ENCODE results near the gene COPG2. TPM values are rescaled to one million over a fixed set of nuclear protein-coding genes. Genes with fewer than 3 reads are reported as not detected.

The COPG2 gene
- total and polyA plus RNA-seq, 2 experiments from 2014 or later = 7.0 to 35.1 TPM

DNA sequence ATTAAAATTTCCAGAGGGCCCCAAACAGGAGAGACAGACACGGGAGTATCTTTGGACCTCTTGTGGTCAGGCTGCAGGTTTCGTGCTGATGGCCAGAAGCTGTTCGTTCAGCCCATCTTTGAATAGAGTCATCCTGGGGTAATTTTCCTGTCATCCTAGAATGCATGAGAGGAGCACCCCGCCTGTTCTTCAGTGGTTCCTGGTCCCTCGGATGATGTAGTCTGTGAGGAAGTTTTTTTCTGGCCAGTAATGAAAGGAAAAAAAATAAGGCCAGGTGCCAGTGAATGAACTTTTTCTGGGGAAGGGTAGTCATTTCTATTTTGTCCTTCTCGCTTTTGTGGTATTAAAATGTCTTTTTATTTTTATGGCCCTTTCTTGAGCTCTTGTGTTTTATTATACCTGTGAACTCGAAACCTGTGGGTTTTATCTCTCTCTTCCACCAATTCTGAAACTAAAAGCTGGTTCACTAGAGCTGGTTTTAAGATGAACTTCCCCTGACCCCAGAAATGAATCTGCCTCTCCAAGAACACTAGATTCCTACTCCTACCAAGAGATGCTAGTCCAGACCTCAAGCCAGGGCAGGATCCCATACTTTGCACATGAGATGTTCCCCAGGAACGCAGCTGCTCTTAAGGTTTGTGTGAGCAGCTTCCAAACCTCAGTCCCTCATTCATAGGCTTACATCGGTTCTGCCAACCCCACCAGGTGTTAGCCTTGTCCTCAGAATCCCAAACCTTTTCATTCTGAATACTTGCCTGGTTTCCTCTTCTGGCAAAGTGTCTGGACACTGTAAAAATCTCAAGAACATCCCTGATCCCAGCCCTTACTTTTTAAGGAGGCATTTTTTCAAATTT, 192.0 kb downstream of the COPG2 start:
- Histone ChIP-seq H3K27ac (no peak overlapping the region), H3K4me1 (ENCODE audit: low read depth) (no peaks in the 10 kb centered on the region), H3K27me3 (no peaks in the 10 kb centered on the region), H3K4me3 (no peak overlapping the region), H3K9me3 (ENCODE audit: low read depth) (no peaks in the 10 kb centered on the region), H3K36me3 (no peaks in the 10 kb centered on the region)
- no peak for DNase-seq (ENCODE audit: low read depth in 1 of 2, low spot score in 1 of 2)
- TF ChIP-seq, protein P1, sequence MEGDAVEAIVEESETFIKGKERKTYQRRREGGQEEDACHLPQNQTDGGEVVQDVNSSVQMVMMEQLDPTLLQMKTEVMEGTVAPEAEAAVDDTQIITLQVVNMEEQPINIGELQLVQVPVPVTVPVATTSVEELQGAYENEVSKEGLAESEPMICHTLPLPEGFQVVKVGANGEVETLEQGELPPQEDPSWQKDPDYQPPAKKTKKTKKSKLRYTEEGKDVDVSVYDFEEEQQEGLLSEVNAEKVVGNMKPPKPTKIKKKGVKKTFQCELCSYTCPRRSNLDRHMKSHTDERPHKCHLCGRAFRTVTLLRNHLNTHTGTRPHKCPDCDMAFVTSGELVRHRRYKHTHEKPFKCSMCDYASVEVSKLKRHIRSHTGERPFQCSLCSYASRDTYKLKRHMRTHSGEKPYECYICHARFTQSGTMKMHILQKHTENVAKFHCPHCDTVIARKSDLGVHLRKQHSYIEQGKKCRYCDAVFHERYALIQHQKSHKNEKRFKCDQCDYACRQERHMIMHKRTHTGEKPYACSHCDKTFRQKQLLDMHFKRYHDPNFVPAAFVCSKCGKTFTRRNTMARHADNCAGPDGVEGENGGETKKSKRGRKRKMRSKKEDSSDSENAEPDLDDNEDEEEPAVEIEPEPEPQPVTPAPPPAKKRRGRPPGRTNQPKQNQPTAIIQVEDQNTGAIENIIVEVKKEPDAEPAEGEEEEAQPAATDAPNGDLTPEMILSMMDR (IDR thresholded peaks at IDR 0.05; ENCODE audit: low read depth, low read length) = no peak

DNA sequence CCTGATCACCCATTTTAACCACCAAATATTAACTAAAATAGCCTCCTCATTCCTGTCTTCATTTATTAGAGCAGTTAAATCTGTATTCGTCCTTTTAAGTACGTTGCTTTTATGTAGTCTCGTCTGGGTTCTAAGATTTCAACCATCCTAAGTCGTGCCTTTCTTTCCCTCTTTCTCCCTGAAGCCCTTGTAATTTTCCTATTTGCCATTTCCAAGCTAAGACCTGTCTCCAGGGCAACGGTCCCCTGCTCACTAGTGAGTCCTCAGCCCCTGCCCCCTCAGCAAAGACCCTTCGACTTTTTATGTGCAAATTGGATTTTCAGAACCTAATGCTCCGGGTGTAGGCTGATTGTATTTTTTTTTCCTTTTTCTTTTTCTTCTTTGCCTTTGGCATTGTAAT, 192.8 kb downstream of the COPG2 start:
- TF ChIP-seq, protein P1 (IDR thresholded peaks at IDR 0.05; ENCODE audit: low read depth, low read length) = no peak
- H3K27ac ChIP-seq = no peak overlapping the region
- no peaks in the 10 kb centered on the region for H3K9me3 ChIP-seq (ENCODE audit: low read depth)
- no peaks in the 10 kb centered on the region for H3K27me3 ChIP-seq
- H3K4me3 ChIP-seq = no peak overlapping the region
- no peaks in the 10 kb centered on the region for H3K36me3 ChIP-seq
- DNase-seq (ENCODE audit: low read depth in 1 of 2, low spot score in 1 of 2) = no peak
- no peaks in the 10 kb centered on the region for H3K4me1 ChIP-seq (ENCODE audit: low read depth)

DNA sequence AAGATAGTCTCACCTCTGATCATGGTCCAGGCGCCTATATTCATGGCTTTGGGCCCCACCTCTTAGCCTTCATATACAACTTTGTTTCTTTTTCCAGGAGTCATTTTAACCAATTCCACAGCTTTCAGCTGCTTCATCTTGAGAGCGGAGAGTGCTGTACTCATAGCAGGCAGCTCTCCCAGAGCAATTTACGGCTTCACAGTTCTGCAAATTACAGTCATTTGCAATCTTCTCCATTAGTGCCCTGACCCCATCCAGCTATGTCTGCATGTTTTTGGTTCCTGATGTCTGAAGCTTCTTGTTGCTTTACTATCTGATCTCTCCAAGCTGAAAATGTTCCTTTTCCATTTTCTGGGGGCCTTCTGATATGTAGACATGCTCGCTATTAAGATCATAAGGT, 194.7 kb downstream of the COPG2 start:
- Histone ChIP-seq H3K27ac (no peak overlapping the region), H3K27me3 (no peaks in the 10 kb centered on the region)
- TF ChIP-seq, protein P1 (IDR thresholded peaks at IDR 0.05; ENCODE audit: low read depth, low read length) = no peak

DNA sequence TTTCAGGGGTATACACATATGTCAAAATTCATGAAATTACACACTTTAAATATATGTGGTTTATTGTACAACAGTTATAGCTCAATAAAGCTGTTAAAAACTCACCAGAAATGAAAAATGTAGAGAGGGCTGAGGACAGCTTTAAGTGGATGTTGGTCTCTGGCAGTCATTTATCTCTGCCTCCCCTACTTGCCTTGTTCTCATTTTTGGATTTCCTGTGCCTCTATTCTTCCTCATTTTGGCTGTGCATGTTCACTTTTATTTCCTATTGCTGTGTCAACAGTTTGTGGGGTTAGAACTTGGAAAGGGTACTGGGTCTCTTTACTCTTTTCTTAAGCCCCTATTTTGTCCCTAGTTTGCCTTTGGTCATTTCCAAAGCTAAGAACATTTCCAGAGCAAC, 195.3 kb downstream of the COPG2 start:
- no peak for DNase-seq (ENCODE audit: low read depth in 1 of 2, low spot score in 1 of 2)
- Histone ChIP-seq H3K27me3 (no peaks in the 10 kb centered on the region), H3K9me3 (ENCODE audit: low read depth) (no peaks in the 10 kb centered on the region), H3K4me1 (ENCODE audit: low read depth) (no peaks in the 10 kb centered on the region), H3K4me3 (no peak overlapping the region), H3K27ac (no peak overlapping the region), H3K36me3 (no peaks in the 10 kb centered on the region)
- TF ChIP-seq, protein P1 (IDR thresholded peaks at IDR 0.05; ENCODE audit: low read depth, low read length) = no peak

More for the DNA sequence above, 194.7 kb downstream of the COPG2 start:
- Histone ChIP-seq H3K4me1 (ENCODE audit: low read depth) (no peaks in the 10 kb centered on the region), H3K9me3 (ENCODE audit: low read depth) (no peaks in the 10 kb centered on the region), H3K36me3 (no peaks in the 10 kb centered on the region), H3K4me3 (no peak overlapping the region)
- no peak for DNase-seq (ENCODE audit: low read depth in 1 of 2, low spot score in 1 of 2)

DNA sequence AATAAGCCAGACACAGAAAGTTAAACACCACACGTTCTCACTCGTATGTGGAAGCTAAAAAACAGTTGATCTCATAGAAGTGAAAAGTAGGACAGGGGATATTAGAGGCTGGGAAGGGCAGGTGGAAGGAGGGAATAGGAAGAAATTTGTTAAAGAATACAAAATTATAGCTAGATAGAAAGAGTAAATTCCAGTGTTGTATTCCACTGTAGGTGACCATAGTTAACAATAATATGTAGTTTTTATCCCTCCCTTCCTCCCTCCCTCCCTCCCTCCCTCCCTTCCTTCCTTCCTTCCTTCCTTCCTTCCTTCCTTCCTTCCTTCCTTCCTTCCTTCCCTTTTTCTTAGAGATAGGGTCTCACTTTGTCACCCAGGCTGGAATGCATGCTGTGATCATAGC, 196.6 kb downstream of the COPG2 start:
- no peak overlapping the region for H3K4me3 ChIP-seq
- no peak for DNase-seq (ENCODE audit: low read depth in 1 of 2, low spot score in 1 of 2)
- H3K9me3 ChIP-seq (ENCODE audit: low read depth) = no peaks in the 10 kb centered on the region
- no peaks in the 10 kb centered on the region for H3K36me3 ChIP-seq
- no peaks in the 10 kb centered on the region for H3K4me1 ChIP-seq (ENCODE audit: low read depth)
- TF ChIP-seq, protein P1 (IDR thresholded peaks at IDR 0.05; ENCODE audit: low read depth, low read length) = no peak
- H3K27ac ChIP-seq = no peak overlapping the region
- H3K27me3 ChIP-seq = no peaks in the 10 kb centered on the region
